GM18498 (cell line): ENCODE results near the gene SRGN.
"Not testable (repeated sequence)": the region's sequence is repeated elsewhere in the genome, so short reads cannot be mapped to it uniquely, and the experiment has no call there.

Experiments
- ATAC-seq: cut with Tn5 transposase; IDR thresholded peaks from one replicate; pipeline ENCODE4 v1.9.1; 2021; ENCODE audit warnings: mild to moderate bottlenecking, moderate library complexity; ENCODE audit not compliant: unreplicated experiment

The SRGN gene

GRCh38 chr10:69087590-69088470 is at the start of gene SRGN:
Gene SRGN (plus strand): TSS chr10:69088103. CDS start chr10:69088158, 55 bp downstream.
- peak; percentile 52 for ATAC-seq

GRCh38 chr10:69040904-69041303 is 47.0 kb upstream of the SRGN start:
- ATAC-seq: not testable (repeated sequence)

- ATAC-seq: no peak
Observed at GRCh38 chr10:69042417-69042816, 45.5 kb upstream of the SRGN start.

GRCh38 chr10:69042838-69043237 is 45.1 kb upstream of the SRGN start:
- ATAC-seq: no peak

GRCh38 chr10:69043931-69044531 is 43.9 kb upstream of the SRGN start:
- peak; percentile 57 for ATAC-seq

GRCh38 chr10:69044546-69044945 is 43.4 kb upstream of the SRGN start:
- ATAC-seq: no peak

- ATAC-seq: peak; percentile 60
Observed at GRCh38 chr10:69045441-69046300, 42.2 kb upstream of the SRGN start.

GRCh38 chr10:69047111-69047832 is 40.6 kb upstream of the SRGN start:
- no peak for ATAC-seq

- no peak for ATAC-seq
Observed at GRCh38 chr10:69048103-69048502, 39.8 kb upstream of the SRGN start.

GRCh38 chr10:69049566-69049961 is 38.3 kb upstream of the SRGN start:
- ATAC-seq: no peak

- peak; percentile 53 for ATAC-seq
Observed at GRCh38 chr10:69051303-69051702, 36.6 kb upstream of the SRGN start.

GRCh38 chr10:69051710-69052487 is 36.0 kb upstream of the SRGN start:
- ATAC-seq: no peak

- no peak for ATAC-seq
Observed at GRCh38 chr10:69052736-69053135, 35.2 kb upstream of the SRGN start.

- ATAC-seq: no peak
Observed at GRCh38 chr10:69055241-69055640, 32.7 kb upstream of the SRGN start.

- ATAC-seq: peak; percentile 42
Observed at GRCh38 chr10:69056129-69056528, 31.8 kb upstream of the SRGN start.

GRCh38 chr10:69056536-69057260 is 31.2 kb upstream of the SRGN start:
- ATAC-seq: no peak

GRCh38 chr10:69057261-69057950 is 30.5 kb upstream of the SRGN start:
- no peak for ATAC-seq

- ATAC-seq: no peak
Observed at GRCh38 chr10:69057951-69058297, 30.0 kb upstream of the SRGN start.
